Ovary (tissue), 9 donors: ENCODE measurements around the gene MRAS. TPM values are rescaled to one million over a fixed set of nuclear protein-coding genes. Genes with fewer than 3 reads are reported as not detected.
A peak's percentile ranks its signal among the peaks of the same experiment; 100 is the strongest.

Experiments
- DNase-seq, 5 donors: peaks; one replicate each; pipeline ENCODE4 v3.0.0-alpha.2; 2019 to 2020
- H3K27ac ChIP-seq, 2 donors: fragments of 200-600 bp; one replicate each; pipeline versions ENCODE4 v1.5.1 to v1.8.0; 2019 to 2022
- H3K27me3 ChIP-seq: fragments of 200-600 bp; one replicate; pipeline ENCODE4 v1.8.0; 2022
- H3K36me3 ChIP-seq: fragments of 200-600 bp; sonication (generic); one replicate; pipeline ENCODE4 v1.5.1; 2019
- H3K4me1 ChIP-seq: one replicate; pipeline ENCODE4 v1.8.1; 2013; ENCODE audit warnings: mild to moderate bottlenecking, moderate library complexity; ENCODE audit not compliant: insufficient read depth
- H3K4me3 ChIP-seq: fragments of 200-600 bp; sonication (generic); one replicate; pipeline ENCODE4 v1.5.1; 2017
- H3K9me3 ChIP-seq, 2 donors: fragments of 200-600 bp in 1 of 2; sonication (generic) in 1 of 2; one replicate each; pipeline versions ENCODE4 v1.5.1 to v1.8.1; 2013 to 2019; ENCODE audit warnings: mild to moderate bottlenecking in 1 of 2, moderate library complexity in 1 of 2
- EP300 ChIP-seq: sonication (generic); formaldehyde crosslinking; IDR thresholded peaks from one replicate; pipeline ENCODE4 v1.6.1; 2017; ENCODE audit warnings: antibody characterized with exemption
- POLR2A ChIP-seq: fragments of 450-650 bp; IDR thresholded peaks from one replicate; pipeline ENCODE4 v1.6.1; 2017; ENCODE audit warnings: antibody characterized with exemption, mild to moderate bottlenecking, moderate library complexity
- WGBS, 3 donors: extraction: QIAGEN DNeasy Blood & Tissue Kit in 1 of 3; methylation state at CpG; one replicate each; pipeline versions ENCODE4 v1.1.5 to v1.1.7; 2013 to 2017; 5-methylcytosine and 5-hydroxymethylcytosine counted together
- intact Hi-C, 4 donors: fragments of 100-400 bp; cut with DNase I; formaldehyde crosslinking; loops; one replicate each; pipeline versions ENCODE4 v1.11.0 to v1.15.1; 2022 to 2023
- polyA plus RNA-seq, 2 donors: library from polyadenylated mRNA; stranded (reverse); fragments of 200-250 nt in 1 of 2; fragments of 350-450 nt in 1 of 2; fragmentation: Illumina TruSeq in 1 of 2; extraction: RNeasy Lipid Tissue Mini Kit (QIAGEN cat#74804) in 1 of 2; gene quantifications; one replicate each; pipeline ENCODE4 v1.2.3, GENCODE V29; 2013 to 2014
- total RNA-seq, 7 donors: library from RNA; depleted of rRNA in 2 of 7; stranded (reverse); fragments of >200 nt in 2 of 7; fragmentation: NEBNext Ultra II Directional in 3 of 7; extraction: Animal tissue kit (Norgen Biotek cat#: 25700) in 3 of 7; gene quantifications; one replicate each; pipeline versions ENCODE4 v1.1.0 to v1.2.4, GENCODE V29; 2016 to 2023
- TF ChIP-seq, protein P1 (sequence below), 3 donors: fragments of 450-650 bp in 2 of 3; fragments of 200-600 bp in 1 of 3; IDR thresholded peaks; one replicate each; pipeline versions ENCODE4 v1.5.1 to v1.8.0; 2016 to 2022; ENCODE audit warnings: antibody characterized with exemption in 3 of 3, mild to moderate bottlenecking in 1 of 3
- donor health status: DM: no; HTN: no; CAD: no; lungs with moderate emphysema.
- donor health status: DM: no; HTN: no; CAD: no.
- donor health status: Bipolar disorder and iron deficiency.
- donor health status: DM: yes; HTN: yes; CAD: no.
- donor health status: DM: no; HTN: no; CAD: no.
- donor health status: DM: yes; HTN: yes; CAD: no.

The MRAS gene
- total and polyA plus RNA-seq, 9 donors: 35.9 to 148 (median 80.5) TPM

DNA sequence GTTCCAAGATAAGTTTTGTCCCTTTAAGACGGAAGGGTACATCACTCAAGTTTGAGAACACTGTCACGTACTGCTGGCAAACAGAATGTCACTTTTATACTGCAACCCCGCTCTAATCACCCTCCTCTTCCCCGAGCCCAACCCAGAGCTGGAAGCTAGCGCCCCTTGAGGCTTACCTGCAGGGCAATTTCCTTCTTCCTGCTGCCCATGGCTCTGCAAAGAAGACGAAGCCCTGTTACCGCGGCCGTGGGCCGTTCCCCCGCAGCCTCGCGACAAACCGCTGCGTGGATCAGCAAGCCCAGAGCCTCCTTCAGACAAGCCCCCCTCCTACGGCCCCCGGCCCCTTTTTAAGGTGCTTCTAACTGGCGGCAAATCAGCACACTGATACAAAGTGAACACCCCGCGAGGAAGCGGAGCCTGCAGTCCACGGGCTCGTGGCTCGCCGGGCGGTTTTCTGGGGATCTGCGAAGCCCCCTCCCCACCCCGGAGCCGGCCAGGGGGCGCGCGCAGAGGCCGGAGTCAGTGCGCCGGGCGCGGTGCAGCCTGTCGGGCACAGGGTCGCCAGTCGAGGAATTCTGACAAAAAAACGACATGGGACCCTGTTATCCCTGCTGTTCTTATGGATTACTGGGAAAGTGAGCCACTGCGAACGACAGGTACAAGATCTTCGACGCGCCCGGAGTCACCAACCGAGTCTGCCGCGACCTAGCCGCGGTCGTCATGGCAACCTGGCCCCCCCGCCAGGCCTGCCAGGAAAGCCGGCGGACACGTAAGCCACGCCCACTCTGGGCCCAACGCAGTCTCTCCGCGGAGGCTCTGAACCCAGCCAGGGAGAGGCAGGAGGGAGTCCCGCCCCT, 19.0 kb upstream of the MRAS start, which contains the start of gene NME9:
NME9 (minus strand) TSS at position 725 of the 857 bp plus-strand sequence; CDS start at position 209, 516 bp downstream.
- 1% methylated on average over 60 to 62 of the region's 62 CpGs for WGBS, 3 donors
- peak within 1 kb of the TSS; percentile 46 for H3K4me3 ChIP-seq
- H3K9me3 ChIP-seq: no peaks in the 10 kb centered on the region
- peak within 1 kb of the TSS in 1 of 2 donors; percentile 4 for H3K27ac ChIP-seq
- peak; percentile 85 to 92 (median 89) for DNase-seq
- H3K27me3 ChIP-seq: no peaks in the 10 kb centered on the region
- intact Hi-C loops: no loop called here
- TF ChIP-seq, protein P1, sequence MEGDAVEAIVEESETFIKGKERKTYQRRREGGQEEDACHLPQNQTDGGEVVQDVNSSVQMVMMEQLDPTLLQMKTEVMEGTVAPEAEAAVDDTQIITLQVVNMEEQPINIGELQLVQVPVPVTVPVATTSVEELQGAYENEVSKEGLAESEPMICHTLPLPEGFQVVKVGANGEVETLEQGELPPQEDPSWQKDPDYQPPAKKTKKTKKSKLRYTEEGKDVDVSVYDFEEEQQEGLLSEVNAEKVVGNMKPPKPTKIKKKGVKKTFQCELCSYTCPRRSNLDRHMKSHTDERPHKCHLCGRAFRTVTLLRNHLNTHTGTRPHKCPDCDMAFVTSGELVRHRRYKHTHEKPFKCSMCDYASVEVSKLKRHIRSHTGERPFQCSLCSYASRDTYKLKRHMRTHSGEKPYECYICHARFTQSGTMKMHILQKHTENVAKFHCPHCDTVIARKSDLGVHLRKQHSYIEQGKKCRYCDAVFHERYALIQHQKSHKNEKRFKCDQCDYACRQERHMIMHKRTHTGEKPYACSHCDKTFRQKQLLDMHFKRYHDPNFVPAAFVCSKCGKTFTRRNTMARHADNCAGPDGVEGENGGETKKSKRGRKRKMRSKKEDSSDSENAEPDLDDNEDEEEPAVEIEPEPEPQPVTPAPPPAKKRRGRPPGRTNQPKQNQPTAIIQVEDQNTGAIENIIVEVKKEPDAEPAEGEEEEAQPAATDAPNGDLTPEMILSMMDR (IDR thresholded peaks at IDR 0.05): peak; percentile 8 to 43 (median 41)
- TF ChIP-seq POLR2A (no peak), EP300 (peak; percentile 59)
- no peaks in the 10 kb centered on the region for H3K36me3 ChIP-seq
- no peaks in the 10 kb centered on the region for H3K4me1 ChIP-seq

DNA sequence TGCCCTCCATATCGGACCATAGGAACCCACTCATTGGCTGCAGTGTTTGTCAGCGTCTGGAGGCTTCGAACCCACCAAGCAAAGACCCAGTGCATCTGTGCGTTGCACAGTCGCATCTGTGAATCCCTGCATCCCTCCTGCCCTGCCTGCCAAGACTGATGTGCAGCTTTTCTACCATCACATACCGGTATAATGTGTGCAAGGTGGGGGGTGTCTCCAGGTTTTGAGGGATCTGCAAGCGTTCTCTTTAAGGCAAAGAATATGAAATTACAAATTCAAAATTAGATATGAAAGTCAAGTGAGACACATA, 18.4 kb upstream of the MRAS start:
- H3K4me1 ChIP-seq: no peaks in the 10 kb centered on the region
- peak overlapping the region; percentile 46 for H3K4me3 ChIP-seq
- DNase-seq: no peak
- no peaks in the 10 kb centered on the region for H3K36me3 ChIP-seq
- H3K27me3 ChIP-seq: no peaks in the 10 kb centered on the region
- WGBS, 3 donors: 4 to 6% (median 6%) methylated on average over 7 of the region's 7 CpGs
- intact Hi-C loops: loop anchor here (5.0 to 10.0 kb wide), 4 partner anchors 77 to 585 kb away; no protein-coding TSS in a partner anchor
- TF ChIP-seq EP300 (no peak), POLR2A (no peak)
- TF ChIP-seq, protein P1 (IDR thresholded peaks at IDR 0.05): no peak
- H3K9me3 ChIP-seq: no peaks in the 10 kb centered on the region
- no peak overlapping the region for H3K27ac ChIP-seq

DNA sequence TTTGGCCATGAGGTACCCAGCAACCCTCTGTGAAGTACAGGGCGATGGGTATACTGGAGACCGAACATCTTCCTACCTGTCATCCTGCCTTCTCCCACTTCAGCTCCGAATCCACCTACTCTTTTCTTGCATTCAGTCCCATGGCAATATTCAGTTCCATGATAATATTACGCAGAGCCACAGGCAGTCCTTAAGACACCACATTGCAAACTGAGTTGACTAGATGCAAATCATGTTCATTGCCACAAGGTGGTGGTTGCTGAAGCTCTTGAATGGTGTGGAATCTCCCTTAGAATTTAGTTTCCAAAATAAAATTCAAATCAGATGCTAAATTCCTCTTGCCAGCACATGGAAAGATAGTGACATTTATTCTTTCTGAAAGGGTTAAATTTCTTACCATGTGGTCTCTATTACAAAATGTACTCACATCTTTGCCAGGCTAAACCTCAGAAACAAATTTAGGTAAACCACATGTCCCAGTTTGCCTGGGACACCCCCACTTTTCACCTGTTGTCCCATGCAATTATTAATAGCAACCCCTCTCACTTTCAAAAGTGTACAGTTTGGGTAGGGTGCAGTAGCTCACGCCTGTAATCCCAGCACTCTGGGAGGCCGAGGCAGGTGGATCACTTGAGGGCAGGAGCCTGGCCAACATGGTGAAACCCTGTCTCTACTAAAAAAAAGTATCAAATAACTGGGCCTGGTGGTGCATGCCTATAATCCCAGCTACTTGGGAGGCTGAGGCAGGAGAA, 17.1 kb upstream of the MRAS start:
- intact Hi-C loops: loop anchor here (5.0 to 10.0 kb wide), 4 partner anchors 76 to 583 kb away; no protein-coding TSS in a partner anchor
- Histone ChIP-seq H3K27ac (no peak overlapping the region), H3K9me3 (no peaks in the 10 kb centered on the region), H3K27me3 (no peaks in the 10 kb centered on the region), H3K36me3 (no peaks in the 10 kb centered on the region), H3K4me3 (no peak overlapping the region), H3K4me1 (no peaks in the 10 kb centered on the region)
- no peak for DNase-seq
- 84 to 89% (median 86%) methylated on average over 6 of the region's 6 CpGs for WGBS, 3 donors
- TF ChIP-seq EP300 (no peak), POLR2A (no peak)
- TF ChIP-seq, protein P1 (IDR thresholded peaks at IDR 0.05): no peak

DNA sequence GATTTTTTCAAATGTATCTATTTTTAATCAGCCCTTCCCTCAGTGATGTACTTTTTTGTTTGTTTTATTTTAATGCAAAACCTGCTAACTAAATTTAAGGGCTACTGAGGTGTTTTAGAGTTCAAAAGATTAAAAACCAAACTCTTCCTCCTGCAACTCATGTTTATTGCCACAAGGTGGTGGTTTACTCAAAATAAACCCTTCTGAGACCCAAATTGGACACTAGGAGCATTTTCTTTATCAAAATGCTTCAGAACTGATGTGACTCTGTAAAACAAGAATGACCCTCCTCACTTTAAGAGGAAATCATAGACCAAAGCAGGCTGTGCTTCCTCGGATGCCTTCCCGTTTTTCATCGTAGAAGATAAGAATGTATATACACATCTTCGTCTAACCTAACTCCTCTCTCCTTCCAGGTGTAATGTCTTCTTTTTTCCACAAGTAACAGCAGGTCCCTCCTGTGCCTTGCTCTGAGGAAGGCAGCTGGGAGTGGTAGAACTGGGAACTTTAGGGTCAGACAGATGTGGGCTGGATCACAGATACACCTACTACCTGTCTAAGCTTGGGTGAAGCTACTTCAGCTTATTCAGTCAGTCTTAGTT, 15.8 kb upstream of the MRAS start:
- intact Hi-C loops: loop anchor here (5.0 to 10.0 kb wide), 4 partner anchors 75 to 582 kb away; no protein-coding TSS in a partner anchor
- H3K27ac ChIP-seq: no peak overlapping the region

More for the DNA sequence above, 15.8 kb upstream of the MRAS start:
- Histone ChIP-seq H3K4me1 (no peaks in the 10 kb centered on the region), H3K4me3 (no peak overlapping the region), H3K36me3 (no peaks in the 10 kb centered on the region), H3K9me3 (no peaks in the 10 kb centered on the region), H3K27me3 (no peaks in the 10 kb centered on the region)
- no peak for TF ChIP-seq EP300
- TF ChIP-seq, protein P1 (IDR thresholded peaks at IDR 0.05): peak; percentile 35 to 75 (median 74)
- WGBS, 3 donors: 6 to 23% (median 9%) methylated on average over 4 of the region's 4 CpGs
- no peak for DNase-seq
